Type B pancreatic cell (in vitro differentiated cells): ENCODE data around the gene RIMS1. TPM values are rescaled to one million over a fixed set of nuclear protein-coding genes. Genes with fewer than 3 reads are reported as not detected.

Experiments
- DNase-seq: peaks from one replicate; pipeline ENCODE4 v3.0.0; 2021; ENCODE audit warnings: mixed read lengths; ENCODE audit not compliant: unreplicated experiment; ENCODE audit errors: extremely low spot score
- H3K27ac Mint-ChIP-seq: 2 replicates; pipeline ENCODE4 v1.8.0; 2021; ENCODE audit warnings: mild to moderate bottlenecking, mixed read lengths
- H3K27me3 Mint-ChIP-seq: 2 replicates; pipeline ENCODE4 v1.8.0; 2021; ENCODE audit warnings: mixed read lengths
- H3K36me3 Mint-ChIP-seq: 2 replicates; pipeline ENCODE4 v1.8.0; 2021; ENCODE audit warnings: mixed read lengths
- H3K4me1 Mint-ChIP-seq: one replicate; pipeline ENCODE4 v1.8.0; 2021; ENCODE audit warnings: mixed read lengths; ENCODE audit not compliant: unreplicated experiment
- H3K4me3 Mint-ChIP-seq: 2 replicates; pipeline ENCODE4 v1.8.0; 2021; ENCODE audit warnings: mild to moderate bottlenecking, mixed read lengths
- H3K9me3 Mint-ChIP-seq: 2 replicates; pipeline ENCODE4 v1.8.0; 2021; ENCODE audit warnings: mixed read lengths
- total RNA-seq: library from RNA; stranded (reverse); gene quantifications from 2 replicates; pipeline ENCODE4 v1.2.1, GENCODE V29; 2021; ENCODE audit warnings: low replicate concordance
- TF ChIP-seq, protein P1 (sequence below): fragments of 200-600 bp; sonication (generic); conservative IDR thresholded peaks from 2 replicates; pipeline ENCODE4 v1.5.0; 2021; ENCODE audit warnings: antibody characterized with exemption, mild to moderate bottlenecking

The RIMS1 gene
- total RNA-seq, 1 donor from 2014 or later = 5.9 TPM

GRCh38 chr6:71979911-71980310, 93.6 kb downstream of the RIMS1 start:
- Mint-ChIP-seq H3K27me3 (no peaks in the 10 kb centered on the region), H3K9me3 (no peaks in the 10 kb centered on the region), H3K4me3 (no peak overlapping the region), H3K36me3 (no peaks in the 10 kb centered on the region), H3K27ac (no peak overlapping the region), H3K4me1 (no peaks in the 10 kb centered on the region)
- TF ChIP-seq, protein P1, sequence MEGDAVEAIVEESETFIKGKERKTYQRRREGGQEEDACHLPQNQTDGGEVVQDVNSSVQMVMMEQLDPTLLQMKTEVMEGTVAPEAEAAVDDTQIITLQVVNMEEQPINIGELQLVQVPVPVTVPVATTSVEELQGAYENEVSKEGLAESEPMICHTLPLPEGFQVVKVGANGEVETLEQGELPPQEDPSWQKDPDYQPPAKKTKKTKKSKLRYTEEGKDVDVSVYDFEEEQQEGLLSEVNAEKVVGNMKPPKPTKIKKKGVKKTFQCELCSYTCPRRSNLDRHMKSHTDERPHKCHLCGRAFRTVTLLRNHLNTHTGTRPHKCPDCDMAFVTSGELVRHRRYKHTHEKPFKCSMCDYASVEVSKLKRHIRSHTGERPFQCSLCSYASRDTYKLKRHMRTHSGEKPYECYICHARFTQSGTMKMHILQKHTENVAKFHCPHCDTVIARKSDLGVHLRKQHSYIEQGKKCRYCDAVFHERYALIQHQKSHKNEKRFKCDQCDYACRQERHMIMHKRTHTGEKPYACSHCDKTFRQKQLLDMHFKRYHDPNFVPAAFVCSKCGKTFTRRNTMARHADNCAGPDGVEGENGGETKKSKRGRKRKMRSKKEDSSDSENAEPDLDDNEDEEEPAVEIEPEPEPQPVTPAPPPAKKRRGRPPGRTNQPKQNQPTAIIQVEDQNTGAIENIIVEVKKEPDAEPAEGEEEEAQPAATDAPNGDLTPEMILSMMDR = no peak
- DNase-seq = no peak

DNA sequence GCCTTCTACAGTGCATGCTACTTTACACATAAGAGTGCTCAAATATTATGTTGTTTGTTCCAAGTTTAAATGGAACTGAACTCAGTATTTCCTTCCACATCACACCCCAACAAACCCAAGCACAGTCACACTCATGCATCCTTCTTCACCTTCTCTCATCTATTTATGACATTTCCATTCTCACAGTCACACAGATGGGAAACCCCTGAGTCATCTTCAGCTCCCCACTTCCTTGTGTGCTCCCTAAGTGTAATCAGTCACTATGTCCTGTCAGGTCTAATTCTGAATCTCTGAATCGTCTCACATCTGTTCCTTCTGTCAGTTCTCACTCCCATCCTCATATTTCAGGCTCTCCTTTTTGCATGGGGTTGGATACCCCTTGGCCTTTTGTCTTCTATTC, 96.0 kb downstream of the RIMS1 start:
- no peak for DNase-seq
- H3K36me3 Mint-ChIP-seq = no peaks in the 10 kb centered on the region
- no peaks in the 10 kb centered on the region for H3K4me1 Mint-ChIP-seq
- no peak overlapping the region for H3K27ac Mint-ChIP-seq
- no peaks in the 10 kb centered on the region for H3K27me3 Mint-ChIP-seq
- H3K4me3 Mint-ChIP-seq = no peak overlapping the region
- H3K9me3 Mint-ChIP-seq = no peaks in the 10 kb centered on the region
- TF ChIP-seq, protein P1 = no peak

- H3K27ac Mint-ChIP-seq = no peak overlapping the region
Observed at GRCh38 chr6:71983131-71983530, 96.8 kb downstream of the RIMS1 start.

GRCh38 chr6:71994705-71995271, 108.4 kb downstream of the RIMS1 start:
- Mint-ChIP-seq H3K4me3 (no peak overlapping the region), H3K27me3 (peaks cover 3% of the 10 kb centered on the region), H3K27ac (no peak overlapping the region), H3K4me1 (no peaks in the 10 kb centered on the region), H3K9me3 (no peaks in the 10 kb centered on the region), H3K36me3 (no peaks in the 10 kb centered on the region)
- TF ChIP-seq, protein P1 = no peak
- no peak for DNase-seq

More at GRCh38 chr6:71983131-71983530, 96.8 kb downstream of the RIMS1 start:
- H3K4me3 Mint-ChIP-seq = no peak overlapping the region
- H3K27me3 Mint-ChIP-seq = no peaks in the 10 kb centered on the region
- TF ChIP-seq, protein P1 = no peak
- H3K9me3 Mint-ChIP-seq = no peaks in the 10 kb centered on the region
- no peaks in the 10 kb centered on the region for H3K4me1 Mint-ChIP-seq
- H3K36me3 Mint-ChIP-seq = no peaks in the 10 kb centered on the region
- no peak for DNase-seq

- H3K9me3 Mint-ChIP-seq = no peaks in the 10 kb centered on the region
- H3K27ac Mint-ChIP-seq = no peak overlapping the region
Observed at GRCh38 chr6:71997341-71997740, 111.0 kb downstream of the RIMS1 start.

More at GRCh38 chr6:71997341-71997740, 111.0 kb downstream of the RIMS1 start:
- no peak overlapping the region for H3K4me3 Mint-ChIP-seq
- TF ChIP-seq, protein P1 = no peak
- no peak for DNase-seq
- no peaks in the 10 kb centered on the region for H3K36me3 Mint-ChIP-seq
- H3K27me3 Mint-ChIP-seq = peaks cover 5% of the 10 kb centered on the region
- no peaks in the 10 kb centered on the region for H3K4me1 Mint-ChIP-seq
